GM23248 (cell line): Measurements from ENCODE around the gene HNRNPA1L2.

Source experiments
- EZH2 ChIP-seq: fragments of 200-600 bp; sonication (generic); IDR thresholded peaks from 2 replicates; pipeline ENCODE4 v1.6.1; 2018; ENCODE audit warnings: antibody characterized with exemption, mild to moderate bottlenecking; ENCODE audit not compliant: insufficient read depth, poor library complexity, severe bottlenecking
- EZH2phosphoT487 ChIP-seq: fragments of 200-600 bp; sonication (generic); IDR thresholded peaks from 2 replicates; pipeline ENCODE4 v1.6.1; 2018; ENCODE audit warnings: antibody characterized with exemption, moderate library complexity, mild to moderate bottlenecking, low read depth; ENCODE audit not compliant: insufficient read depth

DNA sequence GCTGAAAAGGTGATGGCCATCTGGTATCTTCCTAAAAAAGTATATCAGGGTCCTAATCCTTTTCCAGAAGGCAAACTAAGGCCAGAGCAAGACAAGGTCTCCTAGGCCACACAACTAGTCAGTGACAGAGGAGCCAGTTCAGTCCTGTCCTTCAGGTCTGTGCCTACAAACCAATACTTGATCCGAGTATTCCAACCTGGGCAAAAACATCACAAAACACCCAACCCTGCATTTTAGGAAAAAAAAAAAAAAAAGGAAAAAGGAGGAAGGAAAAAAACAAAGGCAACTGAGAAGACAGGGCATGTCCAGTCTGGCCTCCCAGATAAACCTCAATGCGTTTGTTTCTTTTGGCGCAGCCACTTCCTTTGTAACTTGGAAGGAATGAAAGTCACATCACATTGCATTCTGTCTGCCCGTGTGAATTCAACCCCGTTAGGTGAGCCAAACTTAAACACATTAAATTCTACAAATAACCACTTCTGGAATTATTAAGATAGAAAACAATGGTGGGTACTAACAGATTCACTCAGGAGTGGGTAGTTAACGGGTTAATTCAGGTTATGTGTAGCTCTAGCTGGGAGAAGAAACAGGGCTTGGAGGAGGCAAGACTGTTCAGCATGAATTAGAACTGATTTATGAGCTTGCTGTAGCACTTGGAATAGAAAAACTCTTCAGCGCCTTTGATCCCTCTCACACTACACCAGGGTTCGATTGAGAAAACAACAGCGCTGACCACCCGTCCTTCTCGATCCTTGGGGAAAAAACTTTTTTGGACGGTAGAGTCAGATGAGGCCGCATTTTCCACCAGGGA, 43.0 kb upstream of the HNRNPA1L2 start:
- TF ChIP-seq EZH2phosphoT487, result no peak
- TF ChIP-seq EZH2, result no peak
